GM19328 (cell line): ENCODE measurements around the gene SNHG17.
A peak's percentile ranks its signal among the peaks of the same experiment; 100 is the strongest.
"Not testable (repeated sequence)": the region's sequence is repeated elsewhere in the genome, so short reads cannot be mapped to it uniquely, and the experiment has no call there.

Experiments used
- ATAC-seq: cut with Tn5 transposase; IDR thresholded peaks from one replicate; pipeline ENCODE4 v1.9.1; 2021; ENCODE audit warnings: mild to moderate bottlenecking, moderate library complexity; ENCODE audit not compliant: unreplicated experiment

Gene SNHG17

DNA sequence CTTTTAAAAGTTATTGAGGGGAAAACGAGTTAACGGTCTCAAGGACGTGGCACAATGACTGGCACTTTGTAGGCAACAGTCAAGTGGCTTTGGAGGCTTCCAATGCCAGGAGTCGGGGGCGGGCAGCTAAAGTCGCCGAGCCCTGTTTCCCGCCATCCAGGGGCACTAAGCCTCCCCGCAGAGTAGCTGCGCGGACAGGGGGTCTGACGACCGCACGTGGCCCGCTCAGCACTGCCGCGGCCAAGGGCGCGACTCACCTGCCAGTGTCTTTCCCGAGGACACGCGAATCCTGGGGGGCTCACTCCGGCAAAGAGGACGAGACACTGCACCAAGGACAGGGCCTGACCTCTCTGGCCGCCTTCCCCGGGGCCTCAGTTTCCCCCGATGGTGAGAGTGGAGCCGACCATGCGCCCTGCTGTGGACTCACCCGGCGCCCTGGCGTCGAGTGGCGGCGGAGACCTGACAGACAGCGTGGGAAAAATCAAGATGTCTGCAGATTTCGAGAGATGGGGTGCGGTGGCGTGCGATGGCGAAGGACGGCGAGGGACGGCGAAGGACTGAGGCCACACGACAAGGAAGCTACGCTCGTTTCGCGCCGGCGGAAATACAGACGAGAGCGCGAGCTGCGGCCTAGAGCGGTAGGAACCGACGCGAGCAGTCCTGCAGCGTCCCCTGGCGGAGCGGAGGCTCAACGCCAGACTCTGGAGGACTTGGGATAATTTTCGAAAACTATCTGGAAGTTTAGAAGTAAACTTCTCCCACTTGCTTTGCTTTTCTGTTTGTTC, at the start of gene SNHG17:
Gene SNHG17, minus strand, starts transcription at position 559 of the 785 bp plus-strand sequence.
- ATAC-seq: no peak

DNA sequence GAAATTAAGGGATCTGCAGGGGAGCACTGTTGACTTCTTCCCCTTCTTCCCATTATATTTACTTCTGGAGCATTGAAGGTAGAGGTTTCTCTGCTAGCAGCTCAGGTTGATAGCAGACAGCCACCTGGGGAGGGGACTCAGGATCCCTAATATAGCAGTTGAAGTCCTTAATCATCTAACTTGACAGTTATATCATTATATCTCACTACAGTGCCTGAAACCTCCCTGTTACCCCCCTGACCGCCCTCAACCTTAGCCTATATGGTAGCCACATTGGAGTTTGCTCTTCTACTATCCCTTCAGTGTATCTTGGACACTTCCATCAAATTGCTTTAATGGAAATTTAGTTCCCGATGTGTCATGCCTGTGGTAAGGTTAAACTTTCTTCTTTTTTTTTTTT, 44.5 kb upstream of the SNHG17 start:
- ATAC-seq: no peak

DNA sequence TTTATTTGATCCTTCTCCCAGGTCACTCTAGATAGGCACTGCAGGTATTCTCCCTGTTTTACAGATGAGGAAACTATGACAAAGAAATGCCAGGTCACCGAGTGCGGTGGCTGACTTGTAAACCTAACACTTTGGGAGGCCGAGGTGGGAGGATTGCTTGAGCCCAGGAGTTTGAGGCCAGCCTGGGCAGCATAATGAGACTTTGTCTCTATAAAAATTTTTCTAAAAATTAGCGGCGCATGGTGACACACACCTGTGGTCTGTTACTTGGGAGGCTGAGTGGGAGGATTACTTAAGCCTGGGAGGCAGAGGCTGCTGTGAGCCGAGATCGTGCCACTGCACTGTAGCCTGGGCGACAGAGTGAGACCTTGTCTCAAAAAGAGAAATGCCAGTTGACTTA, 42.6 kb upstream of the SNHG17 start:
- ATAC-seq: no peak

DNA sequence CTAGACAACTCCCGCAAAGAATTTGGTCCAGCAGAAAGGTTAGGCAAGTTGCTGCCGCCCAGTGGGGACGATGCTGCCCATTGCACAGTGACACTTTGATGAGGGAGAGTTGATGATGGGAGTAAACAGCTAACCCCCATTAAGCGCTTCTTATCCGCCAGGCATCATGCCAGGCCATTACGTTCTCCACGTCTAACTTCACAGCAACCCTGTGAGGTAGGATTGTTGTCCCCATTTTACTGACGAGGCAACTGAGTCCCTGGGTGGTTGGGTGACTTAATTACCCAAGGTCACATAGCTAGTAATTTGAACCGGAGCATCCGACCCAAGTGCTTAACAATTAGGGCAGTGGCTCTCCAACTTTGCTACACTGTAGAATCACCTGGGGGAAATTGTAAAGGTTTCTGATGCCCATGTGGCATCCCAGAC, 38.3 kb upstream of the SNHG17 start:
- no peak for ATAC-seq

DNA sequence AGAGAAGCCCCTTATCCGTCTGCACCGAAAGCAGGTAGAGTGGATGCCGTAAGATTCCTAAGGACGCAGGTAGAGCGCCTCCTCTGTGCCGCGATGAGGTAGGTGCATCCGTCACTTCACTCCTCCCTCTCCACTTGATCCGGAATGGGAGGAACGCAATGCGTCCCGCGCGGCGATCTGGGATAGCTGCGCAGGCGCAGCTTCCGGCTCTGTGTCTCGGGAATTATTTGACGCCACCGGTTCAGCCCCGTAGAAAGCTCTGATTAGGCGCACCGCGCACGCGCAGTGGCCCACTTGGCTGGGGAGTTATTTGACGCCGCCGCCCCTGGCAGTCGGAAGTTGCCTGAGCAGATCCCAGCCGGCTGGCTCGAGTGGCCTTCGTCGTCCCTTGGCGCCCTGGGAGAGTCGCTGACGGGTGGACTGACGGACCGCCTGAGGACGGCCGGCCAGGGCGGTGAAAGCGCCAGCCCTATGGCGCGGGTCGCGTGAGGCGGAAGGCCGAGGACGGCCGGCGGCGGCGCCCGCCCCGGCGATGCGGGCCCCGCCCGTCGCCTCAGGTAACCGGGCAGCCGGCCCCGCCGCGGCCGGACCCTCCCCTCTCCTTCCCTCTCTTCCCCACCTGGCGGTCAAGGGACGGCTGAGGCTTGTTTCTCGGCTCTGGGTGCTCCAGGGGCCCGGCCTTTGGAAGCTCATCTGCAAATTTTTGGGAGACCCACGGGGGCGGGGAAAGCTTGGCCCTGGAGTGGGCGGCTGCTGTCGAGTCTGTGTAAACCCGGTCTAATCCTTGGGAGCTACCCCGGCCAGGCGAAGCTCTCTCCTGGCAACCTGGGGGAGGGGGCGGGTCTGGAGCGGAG, 37.6 kb upstream of the SNHG17 start, which contains the start of gene RALGAPB:
Gene RALGAPB, plus strand, starts transcription at position 331 of the 854 bp plus-strand sequence. CDS start 15,590 bp downstream, outside the sequence.
- peak; percentile 91 for ATAC-seq

DNA sequence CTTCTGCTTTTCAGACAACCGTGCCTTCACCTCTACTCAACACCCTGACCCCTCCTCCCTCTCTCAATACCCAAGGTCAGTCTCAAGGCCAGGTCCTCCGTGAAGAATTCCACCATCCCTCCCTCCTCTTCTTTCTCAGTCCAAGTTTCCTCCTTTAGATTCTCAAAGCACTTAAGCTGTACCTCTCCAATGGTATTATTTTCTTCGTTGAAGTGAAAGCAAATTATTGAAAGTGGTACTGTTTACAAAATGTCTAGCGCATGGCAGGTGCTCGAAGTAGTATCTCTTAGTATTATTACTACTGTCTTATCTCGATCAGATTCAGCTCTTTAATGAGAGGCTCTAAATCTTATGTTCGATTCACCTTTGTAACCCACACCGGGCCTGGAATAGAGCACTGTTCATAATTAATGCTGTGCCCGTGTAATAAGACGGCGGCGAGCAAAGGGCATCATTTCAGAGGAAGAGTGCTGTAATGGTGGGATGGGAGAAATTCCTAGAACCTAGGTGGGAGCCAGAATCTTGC, 36.9 kb upstream of the SNHG17 start:
- no peak for ATAC-seq

DNA sequence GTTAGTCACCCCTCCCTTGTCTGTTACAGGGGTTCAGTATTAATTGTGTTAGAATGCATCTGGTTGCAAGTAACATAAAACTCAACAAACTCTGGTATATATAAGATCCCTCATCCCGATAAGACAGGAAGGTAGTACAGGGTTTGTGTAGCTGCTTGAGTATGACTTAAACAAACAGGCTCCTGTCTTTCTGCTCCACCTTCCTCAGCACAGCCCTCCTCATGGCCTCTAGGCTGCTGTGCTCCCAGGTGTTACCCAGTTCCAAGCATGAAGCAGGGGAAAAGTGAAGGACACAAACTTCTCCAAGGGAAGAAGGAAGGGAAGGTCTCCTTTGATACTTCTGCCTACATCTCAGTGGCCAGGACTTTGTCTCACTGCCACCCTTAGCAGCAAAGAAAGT, 36.1 kb upstream of the SNHG17 start:
- ATAC-seq: no peak

DNA sequence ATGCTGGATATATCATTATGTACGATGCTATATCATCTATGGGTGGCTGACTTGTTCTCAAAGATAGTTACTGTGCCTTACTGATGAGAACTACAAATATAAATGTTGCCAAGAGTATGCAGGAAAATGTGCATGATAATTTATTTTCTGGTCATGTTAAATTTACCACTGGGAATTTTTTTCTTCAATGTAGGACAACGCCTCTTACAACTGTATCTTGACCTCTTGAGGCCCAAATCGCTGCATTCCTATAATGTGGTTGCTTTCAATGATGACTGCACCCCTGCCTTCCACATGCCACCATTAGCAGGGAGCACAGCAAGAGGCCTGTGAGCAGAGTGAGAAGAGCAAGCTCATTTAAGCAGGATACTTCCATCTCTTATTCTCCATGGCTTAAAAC, 31.9 kb upstream of the SNHG17 start:
- no peak for ATAC-seq

DNA sequence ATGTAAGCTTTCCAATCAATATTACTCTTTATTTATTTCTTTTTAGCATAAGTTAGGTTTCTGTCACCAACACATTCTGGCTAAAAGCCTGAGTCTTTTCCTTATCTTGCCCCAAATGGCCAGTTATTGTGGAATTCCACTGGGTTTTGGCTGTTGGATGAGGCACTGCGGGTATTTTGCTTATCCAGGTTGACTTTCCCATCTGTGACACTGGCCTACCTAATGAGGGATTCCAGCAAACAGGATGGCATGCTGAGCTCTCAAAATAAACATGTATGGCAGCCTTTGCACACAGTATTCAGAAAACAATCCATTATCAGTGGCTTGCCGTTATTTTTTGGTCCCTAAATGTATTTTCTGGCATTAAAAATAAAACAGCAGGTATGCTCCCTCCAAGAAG, 31.0 kb upstream of the SNHG17 start:
- ATAC-seq: no peak

DNA sequence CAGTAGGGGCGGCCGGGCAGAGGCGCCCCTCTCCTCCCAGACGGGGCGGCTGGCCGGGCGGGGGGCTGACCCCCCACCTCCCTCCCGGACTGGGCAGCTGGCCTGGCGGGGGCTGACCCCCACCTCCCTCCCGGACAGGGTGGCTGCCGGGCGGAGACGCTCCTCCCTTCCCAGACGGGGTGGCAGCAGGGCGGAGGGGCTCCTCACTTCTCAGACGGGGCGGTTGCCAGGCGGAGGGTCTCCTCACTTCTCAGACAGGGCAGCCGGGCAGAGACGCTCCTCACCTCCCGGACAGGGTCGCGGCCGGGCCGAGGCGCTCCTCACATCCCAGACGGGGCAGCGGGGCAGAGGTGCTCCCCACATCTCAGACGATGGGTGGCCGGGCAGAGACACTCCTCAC, 26.4 kb upstream of the SNHG17 start:
- ATAC-seq: not testable (repeated sequence)

DNA sequence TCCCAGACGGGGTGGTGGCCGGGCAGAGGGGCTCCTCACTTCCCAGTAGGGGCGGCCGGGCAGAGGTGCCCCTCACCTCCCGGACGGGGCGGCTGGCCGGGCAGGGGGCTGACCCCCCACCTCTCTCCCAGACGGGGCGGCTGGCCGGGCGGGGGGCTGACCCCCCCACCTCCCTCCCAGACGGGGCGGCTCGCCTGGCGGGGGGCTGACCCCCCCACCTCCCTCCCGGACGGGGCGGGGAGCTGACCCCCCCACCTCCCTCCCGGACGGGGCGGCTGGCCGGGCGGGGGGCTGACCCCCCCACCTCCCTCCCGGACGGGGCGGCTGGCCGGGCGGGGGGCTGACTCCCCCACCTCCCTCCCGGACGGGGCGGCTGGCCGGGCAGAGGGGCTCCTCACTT, 26.0 kb upstream of the SNHG17 start:
- ATAC-seq: not testable (repeated sequence)

DNA sequence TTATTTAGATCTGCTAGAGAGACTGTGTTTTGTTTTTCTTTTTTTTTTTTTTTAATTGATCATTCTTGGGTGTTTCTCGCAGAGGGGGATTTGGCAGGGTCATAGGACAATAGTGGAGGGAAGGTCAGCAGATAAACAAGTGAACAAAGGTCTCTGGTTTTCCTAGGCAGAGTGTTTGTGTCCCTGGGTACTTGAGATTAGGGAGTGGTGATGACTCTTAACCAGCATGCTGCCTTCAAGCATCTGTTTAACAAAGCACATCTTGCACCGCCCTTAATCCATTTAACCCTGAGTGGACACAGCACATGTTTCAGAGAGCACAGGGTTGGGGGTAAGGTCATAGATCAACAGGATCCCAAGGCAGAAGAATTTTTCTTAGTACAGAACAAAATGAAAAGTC, 25.5 kb upstream of the SNHG17 start:
- not testable (repeated sequence) for ATAC-seq

DNA sequence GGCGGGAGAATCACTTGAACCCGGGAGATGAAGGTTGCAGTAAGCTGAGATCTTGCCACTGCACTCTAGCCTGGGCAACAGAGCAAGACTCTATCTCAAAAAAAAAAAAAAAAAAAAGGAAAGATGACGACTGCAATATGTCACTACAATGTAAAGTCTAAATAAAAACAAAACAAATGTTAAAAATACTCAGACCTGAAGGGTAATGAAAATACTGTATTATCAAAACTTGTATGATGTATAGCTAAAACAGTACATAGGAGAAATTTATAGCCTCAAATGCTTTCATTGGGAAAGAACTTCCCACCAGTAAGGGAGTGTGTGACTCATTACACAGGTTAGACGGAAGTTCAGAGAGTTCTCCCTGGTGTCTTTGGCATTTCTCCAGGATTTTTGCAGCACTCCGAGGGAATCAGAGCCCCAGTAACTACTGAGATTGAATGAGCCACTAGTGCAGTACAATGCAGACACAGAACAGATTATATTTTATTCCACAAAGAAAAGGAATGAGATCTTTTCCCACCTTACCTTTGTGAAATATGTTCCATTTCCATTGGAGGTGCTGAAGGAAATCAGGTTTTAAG, 25.0 kb upstream of the SNHG17 start:
- no peak for ATAC-seq

DNA sequence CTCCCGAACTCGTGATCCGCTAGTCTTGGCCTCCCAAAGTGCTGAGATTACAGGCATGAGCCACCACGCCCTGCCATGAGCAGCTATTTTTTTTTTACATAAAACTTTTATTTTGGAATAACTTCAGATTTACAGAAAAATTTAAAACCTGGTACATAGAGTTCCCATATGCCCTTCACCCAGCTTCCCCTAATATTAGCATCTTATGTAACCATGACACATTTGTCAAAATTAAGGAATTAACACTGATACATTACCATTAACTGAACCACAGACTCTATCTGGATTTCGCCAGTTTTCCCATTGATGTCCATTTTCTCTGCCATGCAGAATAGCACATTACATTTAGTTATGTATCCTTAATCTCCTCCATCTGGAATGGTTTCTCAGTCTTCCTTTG, 23.2 kb upstream of the SNHG17 start:
- ATAC-seq: no peak

DNA sequence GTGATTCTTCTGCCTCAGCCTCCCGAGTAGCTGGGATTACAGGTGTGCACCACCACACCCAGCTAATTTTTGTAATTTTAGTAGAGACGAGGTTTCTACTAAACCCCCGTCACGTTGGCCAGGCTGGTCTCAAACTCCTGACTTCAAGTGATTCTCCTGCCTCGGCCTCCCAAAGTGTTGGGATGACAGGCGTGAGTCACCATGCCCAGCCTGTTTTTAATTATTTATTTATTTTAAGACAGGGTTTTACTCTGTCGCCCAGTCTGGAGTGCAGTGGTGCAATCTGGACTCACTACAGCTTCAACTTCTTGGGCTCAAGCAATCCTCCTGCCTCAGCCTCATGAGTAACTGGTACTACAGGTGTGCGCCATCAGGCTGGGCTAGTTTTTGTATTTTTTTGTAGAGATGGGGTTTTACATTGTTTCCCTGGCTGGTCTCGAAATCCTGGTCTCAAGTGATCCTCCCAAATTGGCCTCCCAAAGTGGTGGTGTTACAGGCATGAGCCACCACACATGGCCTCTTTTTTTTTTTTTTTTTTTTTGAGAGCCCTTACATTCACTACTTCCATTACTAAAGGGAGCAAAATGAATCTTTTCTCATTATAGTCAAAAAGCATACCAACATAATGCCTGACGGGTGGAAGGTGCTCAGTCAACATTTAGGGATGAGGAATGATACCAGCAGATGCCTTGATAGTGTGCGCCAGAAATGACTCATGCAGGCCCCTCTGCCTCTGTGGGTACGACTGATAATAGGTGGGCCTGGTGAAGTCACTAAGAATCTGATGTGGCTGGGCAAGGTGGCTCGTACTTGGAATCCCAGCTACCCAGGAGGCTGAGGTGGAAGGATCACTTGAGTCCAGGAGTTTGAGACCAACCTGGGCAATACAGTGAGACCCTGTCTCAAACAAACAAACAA, 19.7 kb upstream of the SNHG17 start:
- ATAC-seq: no peak

DNA sequence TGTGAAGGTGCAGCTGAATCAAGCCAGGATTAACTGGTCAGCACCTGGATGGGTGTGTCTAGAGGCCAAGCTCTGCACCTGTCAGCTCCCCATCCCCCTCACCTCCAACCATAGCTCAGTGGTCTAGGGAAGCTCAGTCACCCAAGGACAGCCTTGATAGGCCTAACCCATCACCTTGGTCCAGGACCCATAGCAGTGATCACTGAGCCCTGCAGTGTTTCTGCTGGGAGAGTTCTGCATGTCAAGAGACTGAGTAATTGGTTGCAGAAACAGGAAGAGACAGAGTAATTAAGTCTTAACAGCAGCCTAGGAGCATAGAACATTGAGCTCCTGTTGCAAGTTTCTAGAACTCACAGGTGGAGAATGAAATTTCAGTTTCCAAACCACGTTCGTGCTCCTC, 18.8 kb upstream of the SNHG17 start:
- peak; percentile 49 for ATAC-seq

DNA sequence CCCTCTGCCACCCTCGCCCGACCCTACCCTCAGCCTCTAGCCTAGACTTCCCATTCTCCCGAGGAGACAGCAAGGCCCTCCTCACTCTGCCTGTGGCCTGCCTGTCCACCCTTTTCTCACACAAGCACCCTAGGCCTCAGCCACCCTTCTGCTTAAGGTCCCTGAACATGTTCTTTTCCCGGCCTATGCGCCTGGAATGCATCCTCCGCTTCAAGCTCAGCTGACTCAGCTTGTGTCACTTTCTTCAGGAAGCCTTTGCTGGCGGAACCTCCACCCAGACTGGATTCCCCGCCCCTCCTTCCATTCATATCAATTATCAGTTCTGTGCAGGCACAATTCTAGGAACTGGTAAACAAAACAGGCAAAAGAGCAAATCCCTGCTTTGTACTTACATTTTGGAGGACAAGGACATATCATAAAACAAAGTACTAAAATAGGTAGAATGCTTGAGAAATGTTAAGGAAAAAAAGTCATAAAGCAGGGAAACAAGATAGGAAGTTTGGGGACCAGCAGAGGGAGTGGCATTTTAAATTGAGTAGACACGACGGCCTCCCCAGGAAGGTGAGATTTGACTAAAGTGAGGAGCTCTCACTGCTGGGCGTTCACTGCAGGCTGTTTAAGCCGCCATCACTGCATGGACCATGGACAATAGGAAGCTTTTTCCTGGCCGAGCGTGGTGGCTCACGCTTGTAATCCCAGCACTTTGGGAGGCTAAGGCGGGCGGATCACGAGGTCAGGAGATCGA, 17.9 kb upstream of the SNHG17 start:
- ATAC-seq: no peak

DNA sequence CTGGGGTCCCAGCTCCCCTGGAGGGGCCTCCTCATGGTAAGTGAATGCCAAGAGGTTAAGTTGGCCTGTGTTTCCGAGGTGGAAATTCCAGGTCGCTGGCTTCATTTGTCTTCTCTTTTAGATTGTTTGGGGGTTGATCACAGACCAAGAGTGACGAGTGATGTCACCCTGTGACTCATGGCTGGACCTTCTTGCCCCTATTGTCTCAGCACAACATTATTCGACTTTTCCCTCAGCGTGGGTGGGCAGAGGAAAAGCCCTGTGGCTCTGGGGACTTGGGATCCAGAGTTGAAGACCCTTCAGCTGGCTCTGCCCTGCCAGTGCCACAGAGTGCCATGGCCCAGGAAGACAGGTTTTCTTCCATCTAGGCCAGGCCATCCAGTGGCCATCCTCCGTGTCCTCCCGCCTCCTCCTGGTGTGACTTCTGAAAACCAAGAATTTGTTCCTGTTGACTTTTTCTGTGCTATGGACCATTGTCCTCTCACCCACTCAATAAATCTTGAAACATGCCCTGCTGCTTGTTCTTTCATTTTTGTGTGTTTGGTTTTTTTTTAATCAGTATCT, 15.4 kb upstream of the SNHG17 start:
- no peak for ATAC-seq

DNA sequence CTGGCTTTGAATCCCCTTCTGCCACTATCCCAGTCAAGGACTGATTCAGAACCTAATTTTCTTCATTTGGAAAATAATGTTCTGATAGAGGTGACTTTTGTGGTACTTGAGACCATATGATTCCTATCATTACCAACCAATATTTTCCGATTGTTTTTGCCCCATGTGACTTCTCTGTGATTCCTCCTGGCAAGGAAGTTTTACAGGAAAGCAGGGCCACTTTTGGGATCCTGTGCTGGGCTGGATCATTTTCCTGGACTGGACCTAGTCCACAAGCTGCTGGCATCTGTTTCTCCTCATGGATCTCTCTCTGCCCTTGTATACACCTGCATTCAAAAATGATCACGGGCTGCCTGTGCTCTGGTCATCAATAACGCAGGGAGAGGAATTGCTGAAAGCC, 13.9 kb upstream of the SNHG17 start:
- no peak for ATAC-seq
